ENCODE measurements around the gene APOA5. TPM values are rescaled to one million over a fixed set of nuclear protein-coding genes. Genes with fewer than 3 reads are reported as not detected.

Gene APOA5
- total RNA-seq, 1 donor = not detected

DNA sequence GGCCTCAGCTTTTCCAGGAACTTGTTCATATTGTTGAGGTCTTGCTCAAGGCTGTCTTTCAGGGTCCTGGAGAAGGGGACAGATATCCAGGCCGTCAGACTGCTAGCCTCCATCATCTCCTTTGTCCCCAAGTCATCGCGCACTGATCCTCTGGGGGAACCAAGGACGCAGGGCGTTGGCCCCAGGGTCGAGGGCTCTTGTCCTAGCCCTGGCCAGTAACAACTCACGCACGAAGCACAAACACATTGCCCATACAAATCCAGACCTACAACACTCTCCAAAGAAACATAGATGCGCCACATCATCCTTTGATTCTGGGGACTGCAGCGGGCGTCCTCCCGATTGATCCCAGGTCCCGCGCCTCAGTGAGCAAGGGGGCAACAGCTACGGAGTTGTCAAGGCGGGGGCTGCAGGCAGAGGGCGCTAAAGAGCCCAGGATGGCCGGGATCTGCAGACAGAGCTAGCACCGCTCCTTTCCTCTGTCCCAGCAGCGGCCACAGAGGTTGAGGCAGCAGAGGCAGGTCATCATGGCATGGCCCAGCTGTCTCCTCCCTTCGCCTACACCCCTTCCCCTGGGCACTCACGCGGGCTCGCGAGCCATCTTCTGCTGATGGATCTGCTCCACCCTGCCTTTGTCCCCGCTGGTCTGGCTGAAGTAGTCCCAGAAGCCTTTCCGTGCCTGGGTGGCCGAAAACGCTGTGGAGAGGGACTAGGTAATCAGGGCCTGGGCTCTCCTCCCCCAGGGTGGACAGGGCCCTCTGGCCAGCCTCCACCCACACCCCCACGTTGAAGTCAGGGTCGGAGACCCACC, 472 bp downstream of the APOA5 start:
- H3K9me3 ChIP-seq (ENCODE audit: low read depth, low read length) = no peaks in the 10 kb centered on the region
- H3K36me3 ChIP-seq (ENCODE audit: insufficient read depth, low read length) = peaks cover 5% of the 10 kb centered on the region
- H2AFZ ChIP-seq (ENCODE audit: low read length) = peak overlapping the region; percentile 75
- H3K79me2 ChIP-seq (ENCODE audit: insufficient read depth, low read length) = peaks cover 16% of the 10 kb centered on the region
- TF ChIP-seq, protein P1, sequence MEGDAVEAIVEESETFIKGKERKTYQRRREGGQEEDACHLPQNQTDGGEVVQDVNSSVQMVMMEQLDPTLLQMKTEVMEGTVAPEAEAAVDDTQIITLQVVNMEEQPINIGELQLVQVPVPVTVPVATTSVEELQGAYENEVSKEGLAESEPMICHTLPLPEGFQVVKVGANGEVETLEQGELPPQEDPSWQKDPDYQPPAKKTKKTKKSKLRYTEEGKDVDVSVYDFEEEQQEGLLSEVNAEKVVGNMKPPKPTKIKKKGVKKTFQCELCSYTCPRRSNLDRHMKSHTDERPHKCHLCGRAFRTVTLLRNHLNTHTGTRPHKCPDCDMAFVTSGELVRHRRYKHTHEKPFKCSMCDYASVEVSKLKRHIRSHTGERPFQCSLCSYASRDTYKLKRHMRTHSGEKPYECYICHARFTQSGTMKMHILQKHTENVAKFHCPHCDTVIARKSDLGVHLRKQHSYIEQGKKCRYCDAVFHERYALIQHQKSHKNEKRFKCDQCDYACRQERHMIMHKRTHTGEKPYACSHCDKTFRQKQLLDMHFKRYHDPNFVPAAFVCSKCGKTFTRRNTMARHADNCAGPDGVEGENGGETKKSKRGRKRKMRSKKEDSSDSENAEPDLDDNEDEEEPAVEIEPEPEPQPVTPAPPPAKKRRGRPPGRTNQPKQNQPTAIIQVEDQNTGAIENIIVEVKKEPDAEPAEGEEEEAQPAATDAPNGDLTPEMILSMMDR (IDR thresholded peaks at IDR 0.05; ENCODE audit: extremely low read depth, low read depth, low read length) = peak; percentile 90
- H3K27me3 ChIP-seq (ENCODE audit: insufficient read depth, low read length) = no peaks in the 10 kb centered on the region
- peaks cover 48% of the 10 kb centered on the region for H3K4me1 ChIP-seq (ENCODE audit: insufficient read depth, low read length)
- H3K4me3 ChIP-seq (ENCODE audit: insufficient read depth, low read length) = no peak overlapping the region
- no peaks in the 10 kb centered on the region for H4K20me1 ChIP-seq (ENCODE audit: insufficient read depth, low read length)
- no peak overlapping the region for H3K27ac ChIP-seq (ENCODE audit: low read depth, low read length)
- peak; percentile 96 for DNase-seq (ENCODE audit: insufficient read length, low spot score, missing footprints)
- H3K4me2 ChIP-seq (ENCODE audit: insufficient read depth, low read length) = peak overlapping the region; percentile 31

DNA sequence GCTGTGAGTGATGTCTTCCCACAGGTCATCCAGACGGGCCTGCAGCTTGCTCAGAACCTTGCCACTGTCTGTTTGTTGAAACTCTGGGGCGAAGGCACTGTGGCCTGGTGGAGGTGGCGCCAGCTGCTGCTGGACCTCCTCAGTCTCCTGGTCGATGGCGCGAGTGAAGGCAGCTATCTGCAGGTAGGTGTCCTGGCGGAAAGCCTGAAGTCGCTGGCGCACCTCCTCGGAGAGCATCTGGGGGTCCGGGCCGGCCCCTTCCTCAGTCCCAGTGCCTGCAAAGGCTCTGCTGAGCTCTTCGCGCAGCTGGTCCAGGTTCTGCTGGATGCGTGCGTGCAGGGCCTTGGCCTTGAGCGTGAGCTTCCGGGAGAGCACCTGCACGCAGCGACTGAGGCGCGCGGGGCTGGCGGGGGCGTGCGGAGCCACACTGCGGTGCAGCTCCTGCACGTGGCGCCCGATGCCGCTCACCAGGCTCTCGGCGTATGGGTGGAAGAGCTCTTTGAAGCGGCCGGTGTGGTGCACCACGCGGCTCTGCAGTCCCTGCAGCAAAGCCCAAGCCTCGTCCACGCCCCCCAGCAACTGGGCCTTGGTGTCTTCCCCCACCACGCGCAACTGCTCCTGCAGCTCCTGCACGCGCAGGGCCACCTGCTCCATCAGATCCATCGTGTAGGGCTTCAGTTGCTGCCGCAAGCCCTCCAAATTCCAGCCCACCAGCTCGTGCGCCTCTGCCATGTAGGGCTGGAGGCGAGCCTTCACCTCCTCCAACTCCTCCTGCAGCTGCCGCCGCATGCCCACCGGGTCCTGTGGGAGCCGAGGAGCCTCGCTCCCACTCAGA, 1.3 kb downstream of the APOA5 start:
- Histone ChIP-seq H3K27me3 (ENCODE audit: insufficient read depth, low read length) (no peaks in the 10 kb centered on the region), H3K4me3 (ENCODE audit: insufficient read depth, low read length) (no peak overlapping the region), H3K4me2 (ENCODE audit: insufficient read depth, low read length) (no peak overlapping the region), H4K20me1 (ENCODE audit: insufficient read depth, low read length) (no peaks in the 10 kb centered on the region), H3K9me3 (ENCODE audit: low read depth, low read length) (no peaks in the 10 kb centered on the region), H3K27ac (ENCODE audit: low read depth, low read length) (no peak overlapping the region), H3K36me3 (ENCODE audit: insufficient read depth, low read length) (peaks cover 13% of the 10 kb centered on the region), H3K79me2 (ENCODE audit: insufficient read depth, low read length) (peaks cover 24% of the 10 kb centered on the region), H2AFZ (ENCODE audit: low read length) (no peak overlapping the region), H3K4me1 (ENCODE audit: insufficient read depth, low read length) (peaks cover 48% of the 10 kb centered on the region)
- TF ChIP-seq, protein P1 (IDR thresholded peaks at IDR 0.05; ENCODE audit: extremely low read depth, low read depth, low read length) = no peak
- DNase-seq (ENCODE audit: insufficient read length, low spot score, missing footprints) = no peak

DNA sequence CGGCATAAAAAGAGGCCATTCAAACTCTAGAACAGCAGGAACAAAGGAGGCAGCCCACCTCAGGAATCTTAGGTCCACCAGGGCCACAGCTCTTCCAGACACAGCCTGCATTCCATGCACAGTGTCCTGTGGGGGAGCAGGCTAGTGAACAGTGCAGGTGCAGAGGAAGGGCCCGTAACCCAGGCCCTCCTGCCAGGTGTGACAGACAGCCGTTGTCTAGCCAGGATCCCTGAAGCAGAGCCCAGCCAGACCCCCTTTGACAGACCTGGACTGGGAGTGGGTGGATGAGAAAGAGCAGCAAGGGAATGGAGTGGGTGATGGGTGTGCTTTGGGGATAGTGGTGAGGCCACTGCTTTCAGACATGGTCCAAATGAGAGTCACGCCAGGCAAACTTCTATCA, 2.7 kb downstream of the APOA5 start:
- H3K4me2 ChIP-seq (ENCODE audit: insufficient read depth, low read length) = peak overlapping the region; percentile 93

More for the DNA sequence above, 2.7 kb downstream of the APOA5 start:
- no peaks in the 10 kb centered on the region for H3K27me3 ChIP-seq (ENCODE audit: insufficient read depth, low read length)
- no peaks in the 10 kb centered on the region for H3K9me3 ChIP-seq (ENCODE audit: low read depth, low read length)
- peaks cover 34% of the 10 kb centered on the region for H3K79me2 ChIP-seq (ENCODE audit: insufficient read depth, low read length)
- peaks cover 27% of the 10 kb centered on the region for H3K36me3 ChIP-seq (ENCODE audit: insufficient read depth, low read length)
- no peak overlapping the region for H3K4me3 ChIP-seq (ENCODE audit: insufficient read depth, low read length)
- no peaks in the 10 kb centered on the region for H4K20me1 ChIP-seq (ENCODE audit: insufficient read depth, low read length)
- TF ChIP-seq, protein P1 (IDR thresholded peaks at IDR 0.05; ENCODE audit: extremely low read depth, low read depth, low read length) = no peak
- peak; percentile 73 for DNase-seq (ENCODE audit: insufficient read length, low spot score, missing footprints)
- peaks cover 42% of the 10 kb centered on the region for H3K4me1 ChIP-seq (ENCODE audit: insufficient read depth, low read length)
- H2AFZ ChIP-seq (ENCODE audit: low read length) = no peak overlapping the region
- no peak overlapping the region for H3K27ac ChIP-seq (ENCODE audit: low read depth, low read length)
